Heart left ventricle (tissue), 13 donors: ENCODE data around the gene CHRM1.

Experiments
- POLR2A ChIP-seq, 2 donors: fragments of 450-650 bp; IDR thresholded peaks; one replicate each; pipeline ENCODE4 v1.6.1; 2017; ENCODE audit warnings: antibody characterized with exemption in 2 of 2, mild to moderate bottlenecking in 2 of 2, moderate library complexity in 2 of 2
- TF ChIP-seq, protein P1 (sequence below), 12 donors: fragments of 200-600 bp; sonication (generic) in 4 of 12; IDR thresholded peaks; one replicate each; pipeline versions ENCODE4 v1.5.0 to v1.8.0; 2018 to 2022; ENCODE audit warnings: antibody characterized with exemption in 12 of 12, mild to moderate bottlenecking in 5 of 12
- donor health status: ischemic (EF 13 %, LVEDD 7.1; RV severe dilation, severe dysfunction).
- donor health status: DM: no; HTN: yes; CAD: no.
- donor health status: DM: no; HTN: no; CAD: no.
- donor health status: ischemic (EF 25% LVEDD 6.9; RV normal size, moderate dysfunction).
- donor health status: ischemic (EF 25% LVEDD 5.7; RV mildly dilated, moderate dysfunction).
- donor health status: ischemic (EF 35%, LVEDD 5.7; RV mildly dilated, moderate dysfunction).
- donor health status: nonischemic (EF 11% LVEDD 7.7; RV severe dilation, severe dysfunction).
- donor health status: DM: yes; HTN: yes; CAD: no.
- donor health status: PGD.
- donor health status: ischemic (EF 29% LVEDD 5.4; RV normal size, mild dysfunction).
- donor health status: nonischemic (EF 23%, LVEDD 6.1; RV moderate dilation, normal function).

DNA sequence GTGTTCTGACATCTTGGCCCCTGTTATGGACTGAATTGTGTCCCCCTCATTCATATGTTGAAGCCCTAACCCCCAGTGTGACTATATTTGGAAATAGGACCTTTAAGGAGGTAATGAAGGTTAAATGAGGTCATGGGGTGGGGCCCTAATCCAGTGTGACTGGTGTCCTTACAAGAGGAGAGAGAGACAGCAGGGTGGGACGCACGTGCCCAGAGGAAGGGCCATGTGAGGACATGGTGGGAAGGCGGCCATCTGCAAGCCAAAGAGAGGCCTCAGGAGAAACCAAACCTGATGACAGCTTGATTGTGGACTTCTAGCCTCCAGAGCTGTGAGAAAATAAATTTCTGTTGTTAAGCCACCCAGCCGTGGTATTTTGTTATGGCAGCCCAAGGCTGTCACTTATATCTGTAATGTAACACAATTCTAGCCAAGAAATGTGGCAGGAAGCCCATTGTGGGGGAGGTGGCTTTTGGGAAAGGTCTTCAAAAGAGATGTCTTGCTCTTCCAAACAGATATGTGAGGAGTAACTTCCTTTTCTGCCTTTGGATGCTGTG lies 39.9 kb upstream of the CHRM1 start:
- TF ChIP-seq POLR2A (IDR thresholded peaks at IDR 0.05) = no peak
- TF ChIP-seq, protein P1, sequence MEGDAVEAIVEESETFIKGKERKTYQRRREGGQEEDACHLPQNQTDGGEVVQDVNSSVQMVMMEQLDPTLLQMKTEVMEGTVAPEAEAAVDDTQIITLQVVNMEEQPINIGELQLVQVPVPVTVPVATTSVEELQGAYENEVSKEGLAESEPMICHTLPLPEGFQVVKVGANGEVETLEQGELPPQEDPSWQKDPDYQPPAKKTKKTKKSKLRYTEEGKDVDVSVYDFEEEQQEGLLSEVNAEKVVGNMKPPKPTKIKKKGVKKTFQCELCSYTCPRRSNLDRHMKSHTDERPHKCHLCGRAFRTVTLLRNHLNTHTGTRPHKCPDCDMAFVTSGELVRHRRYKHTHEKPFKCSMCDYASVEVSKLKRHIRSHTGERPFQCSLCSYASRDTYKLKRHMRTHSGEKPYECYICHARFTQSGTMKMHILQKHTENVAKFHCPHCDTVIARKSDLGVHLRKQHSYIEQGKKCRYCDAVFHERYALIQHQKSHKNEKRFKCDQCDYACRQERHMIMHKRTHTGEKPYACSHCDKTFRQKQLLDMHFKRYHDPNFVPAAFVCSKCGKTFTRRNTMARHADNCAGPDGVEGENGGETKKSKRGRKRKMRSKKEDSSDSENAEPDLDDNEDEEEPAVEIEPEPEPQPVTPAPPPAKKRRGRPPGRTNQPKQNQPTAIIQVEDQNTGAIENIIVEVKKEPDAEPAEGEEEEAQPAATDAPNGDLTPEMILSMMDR (IDR thresholded peaks at IDR 0.05) = no peak
